Thyroid gland (tissue), 4 donors: ENCODE results near the gene TMC1. TPM values are rescaled to one million over a fixed set of nuclear protein-coding genes. Genes with fewer than 3 reads are reported as not detected.

Experiments
- DNase-seq, 2 donors: peaks; one replicate each; pipeline ENCODE4 v3.0.0-alpha.2; 2019
- H3K27ac ChIP-seq, 3 donors: fragments of 200-600 bp; sonication (generic); 1 replicate in 2 of 3; 2 replicates in 1 of 3; pipeline ENCODE4 v1.5.1; 2016 to 2019; ENCODE audit warnings: mild to moderate bottlenecking in 1 of 3, moderate library complexity in 1 of 3
- H3K27me3 ChIP-seq: fragments of 200-600 bp; sonication (generic); one replicate; pipeline ENCODE4 v1.5.1; 2019
- H3K36me3 ChIP-seq, 2 donors: fragments of 200-600 bp; sonication (generic); one replicate each; pipeline ENCODE4 v1.5.1; 2016 to 2019
- H3K4me1 ChIP-seq, 2 donors: fragments of 200-600 bp; sonication (generic); one replicate each; pipeline ENCODE4 v1.5.1; 2017 to 2019
- H3K4me3 ChIP-seq, 3 donors: fragments of 200-600 bp; sonication (generic); replicated peaks in 1 of 3; 1 replicate in 2 of 3; 2 replicates in 1 of 3; pipeline ENCODE4 v1.5.1; 2016; ENCODE audit warnings: mild to moderate bottlenecking in 1 of 3
- H3K9me3 ChIP-seq: fragments of 200-600 bp; sonication (generic); one replicate; pipeline ENCODE4 v1.5.1; 2017
- POLR2A ChIP-seq, 2 donors: fragments of 450-650 bp; IDR thresholded peaks; one replicate each; pipeline ENCODE4 v1.6.1; 2017; ENCODE audit warnings: antibody characterized with exemption in 2 of 2, mild to moderate bottlenecking in 2 of 2, moderate library complexity in 1 of 2
- WGBS, 2 donors: methylation state at CpG; one replicate each; pipeline ENCODE4 v1.1.5; 2017; 5-methylcytosine and 5-hydroxymethylcytosine counted together
- intact Hi-C: fragments of 100-400 bp; cut with DNase I; formaldehyde crosslinking; loops from one replicate; pipeline ENCODE4 v1.15.1; 2023
- total RNA-seq, 4 donors: library from RNA; depleted of rRNA; stranded (reverse); fragments of >200 nt; gene quantifications; one replicate each; pipeline ENCODE4 v1.2.3, GENCODE V29; 2016
- TF ChIP-seq, protein P1 (sequence below), 6 experiments: fragments of 200-600 bp in 3 of 6; fragments of 450-650 bp in 3 of 6; sonication (generic) in 3 of 6; IDR thresholded peaks; one replicate each; pipeline ENCODE4 v1.5.1; 2016 to 2019; ENCODE audit warnings: antibody characterized with exemption in 6 of 6, mild to moderate bottlenecking in 2 of 6, inconsistent platforms in 1 of 6, moderate library complexity in 1 of 6

Gene TMC1
- total RNA-seq, 4 donors from 2014 or later, result 0.11 to 0.13 TPM; not detected in 2

DNA sequence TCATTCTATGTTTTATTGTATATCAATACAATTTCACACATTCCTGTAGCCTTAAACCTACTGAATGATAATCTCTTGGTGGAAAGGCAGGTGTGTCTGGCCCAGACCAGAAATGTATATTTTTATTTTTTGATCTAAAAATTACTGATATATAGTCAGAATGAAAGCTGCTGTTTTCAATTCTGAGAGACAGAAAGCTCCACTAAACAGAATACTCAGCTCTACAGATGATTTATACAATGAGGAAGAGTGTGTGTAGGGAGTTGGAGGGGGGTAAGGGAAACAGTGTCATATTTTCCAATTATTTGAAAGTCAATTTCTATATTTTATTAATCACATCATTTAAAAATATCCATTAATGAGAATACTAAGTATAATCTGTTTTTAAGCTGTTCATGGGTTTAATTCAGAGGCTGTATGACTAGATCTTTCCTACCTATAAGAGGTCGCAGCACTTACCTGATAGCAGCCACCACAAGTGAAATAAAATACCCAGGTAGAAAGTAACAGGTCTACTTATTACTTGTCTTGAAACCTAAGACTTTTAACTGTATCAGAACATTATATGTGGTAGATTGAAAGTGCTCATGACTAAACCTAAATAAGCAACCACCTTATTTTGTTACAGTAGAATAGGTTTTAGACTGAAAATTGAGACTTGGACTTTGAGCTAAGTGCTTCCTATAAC is 183.4 kb downstream of the TMC1 start:
- WGBS, 2 donors, result 94 to 96% methylated on average over 1 of the region's 1 CpG

GRCh38 chr9:72718503-72718902 is 197.1 kb downstream of the TMC1 start:
- DNase-seq, result peak in 1 of 2 donors; percentile 1
- intact Hi-C loops, result loop anchor here (10.0 kb wide), 1 partner anchor 66 kb away; no protein-coding TSS in a partner anchor
- no peak overlapping the region for H3K27ac ChIP-seq
- no peaks in the 10 kb centered on the region for H3K9me3 ChIP-seq
- 76 to 78% methylated on average over 3 of the region's 3 CpGs for WGBS, 2 donors
- H3K27me3 ChIP-seq, result no peaks in the 10 kb centered on the region
- H3K36me3 ChIP-seq, result no peaks in the 10 kb centered on the region
- H3K4me3 ChIP-seq, result no peak overlapping the region
- H3K4me1 ChIP-seq, result no peaks in the 10 kb centered on the region
- TF ChIP-seq, protein P1, sequence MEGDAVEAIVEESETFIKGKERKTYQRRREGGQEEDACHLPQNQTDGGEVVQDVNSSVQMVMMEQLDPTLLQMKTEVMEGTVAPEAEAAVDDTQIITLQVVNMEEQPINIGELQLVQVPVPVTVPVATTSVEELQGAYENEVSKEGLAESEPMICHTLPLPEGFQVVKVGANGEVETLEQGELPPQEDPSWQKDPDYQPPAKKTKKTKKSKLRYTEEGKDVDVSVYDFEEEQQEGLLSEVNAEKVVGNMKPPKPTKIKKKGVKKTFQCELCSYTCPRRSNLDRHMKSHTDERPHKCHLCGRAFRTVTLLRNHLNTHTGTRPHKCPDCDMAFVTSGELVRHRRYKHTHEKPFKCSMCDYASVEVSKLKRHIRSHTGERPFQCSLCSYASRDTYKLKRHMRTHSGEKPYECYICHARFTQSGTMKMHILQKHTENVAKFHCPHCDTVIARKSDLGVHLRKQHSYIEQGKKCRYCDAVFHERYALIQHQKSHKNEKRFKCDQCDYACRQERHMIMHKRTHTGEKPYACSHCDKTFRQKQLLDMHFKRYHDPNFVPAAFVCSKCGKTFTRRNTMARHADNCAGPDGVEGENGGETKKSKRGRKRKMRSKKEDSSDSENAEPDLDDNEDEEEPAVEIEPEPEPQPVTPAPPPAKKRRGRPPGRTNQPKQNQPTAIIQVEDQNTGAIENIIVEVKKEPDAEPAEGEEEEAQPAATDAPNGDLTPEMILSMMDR (IDR thresholded peaks at IDR 0.05), result no peak
- no peak for TF ChIP-seq POLR2A (IDR thresholded peaks at IDR 0.05)

More for the DNA sequence above, 183.4 kb downstream of the TMC1 start:
- H3K4me3 ChIP-seq, result no peak overlapping the region
- no peaks in the 10 kb centered on the region for H3K27me3 ChIP-seq
- TF ChIP-seq POLR2A (IDR thresholded peaks at IDR 0.05), result no peak
- TF ChIP-seq, protein P1 (IDR thresholded peaks at IDR 0.05), result no peak
- H3K4me1 ChIP-seq, result no peaks in the 10 kb centered on the region
- no peaks in the 10 kb centered on the region for H3K36me3 ChIP-seq
- no peaks in the 10 kb centered on the region for H3K9me3 ChIP-seq
- intact Hi-C loops, result no loop called here
- no peak for DNase-seq
- no peak overlapping the region for H3K27ac ChIP-seq

DNA sequence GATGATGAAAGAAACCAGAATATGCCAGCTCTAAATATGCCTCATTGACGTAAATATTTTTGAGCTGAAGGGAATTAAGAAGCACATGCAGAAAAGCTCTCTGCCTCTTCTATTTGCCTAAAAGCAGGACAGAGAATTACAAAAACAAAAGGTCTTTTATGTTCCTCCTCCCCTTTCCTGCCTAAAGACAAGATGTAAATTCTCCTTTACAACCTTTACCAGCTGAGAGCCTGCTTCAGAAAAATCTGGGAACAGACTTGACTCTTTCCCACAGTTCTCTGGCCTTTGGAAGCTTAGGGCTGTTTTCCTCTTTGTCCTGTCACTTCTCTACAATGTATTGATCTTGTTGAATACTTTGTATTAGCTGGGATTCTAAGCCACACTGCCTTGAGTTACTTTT is 199.7 kb downstream of the TMC1 start:
- 88 to 94% methylated on average over 1 of the region's 1 CpG for WGBS, 2 donors
- Histone ChIP-seq H3K27me3 (no peaks in the 10 kb centered on the region), H3K4me3 (no peak overlapping the region), H3K9me3 (no peaks in the 10 kb centered on the region), H3K4me1 (no peaks in the 10 kb centered on the region), H3K36me3 (no peaks in the 10 kb centered on the region), H3K27ac (no peak overlapping the region)
- intact Hi-C loops, result no loop called here
- TF ChIP-seq, protein P1 (IDR thresholded peaks at IDR 0.05), result no peak
- no peak for TF ChIP-seq POLR2A (IDR thresholded peaks at IDR 0.05)
- DNase-seq, result no peak

DNA sequence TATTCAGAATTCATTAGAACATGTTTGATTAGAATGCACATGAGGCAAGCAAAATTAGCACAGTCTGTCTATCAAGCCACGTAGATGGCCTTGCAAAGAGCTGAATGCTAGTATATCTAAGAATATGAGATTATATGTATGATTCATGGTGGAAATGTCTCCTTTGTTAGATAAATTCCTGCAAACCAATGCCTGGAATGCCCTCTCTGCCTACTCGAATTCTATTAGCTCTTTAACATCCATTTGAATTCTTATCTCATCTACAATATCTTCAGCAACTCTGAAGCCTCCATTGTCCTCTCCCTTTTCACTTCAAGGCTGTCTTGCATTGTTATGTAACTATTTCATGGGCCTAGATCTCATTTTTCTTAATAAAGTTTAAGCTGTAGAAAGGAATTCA is 205.5 kb downstream of the TMC1 start:
- 61 to 64% methylated on average over 2 of the region's 2 CpGs for WGBS, 2 donors
- no peak overlapping the region for H3K27ac ChIP-seq
- no peak overlapping the region for H3K4me3 ChIP-seq
- no peaks in the 10 kb centered on the region for H3K27me3 ChIP-seq
- DNase-seq, result no peak
- TF ChIP-seq, protein P1 (IDR thresholded peaks at IDR 0.05), result no peak
- H3K36me3 ChIP-seq, result no peaks in the 10 kb centered on the region
- H3K4me1 ChIP-seq, result no peaks in the 10 kb centered on the region
- no peaks in the 10 kb centered on the region for H3K9me3 ChIP-seq
- intact Hi-C loops, result no loop called here

- intact Hi-C loops, result no loop called here
- Histone ChIP-seq H3K4me1 (no peaks in the 10 kb centered on the region), H3K9me3 (no peaks in the 10 kb centered on the region), H3K27ac (no peak overlapping the region), H3K4me3 (no peak overlapping the region), H3K27me3 (no peaks in the 10 kb centered on the region), H3K36me3 (no peaks in the 10 kb centered on the region)
- DNase-seq, result no peak
- TF ChIP-seq, protein P1 (IDR thresholded peaks at IDR 0.05), result no peak
- TF ChIP-seq POLR2A (IDR thresholded peaks at IDR 0.05), result no peak
These were observed 206.8 kb downstream of the TMC1 start for GRCh38 chr9:72728031-72728770.
